ENCODE data around the gene GRK5.
A peak's percentile ranks its signal among the peaks of the same experiment; 100 is the strongest.

The GRK5 gene

DNA sequence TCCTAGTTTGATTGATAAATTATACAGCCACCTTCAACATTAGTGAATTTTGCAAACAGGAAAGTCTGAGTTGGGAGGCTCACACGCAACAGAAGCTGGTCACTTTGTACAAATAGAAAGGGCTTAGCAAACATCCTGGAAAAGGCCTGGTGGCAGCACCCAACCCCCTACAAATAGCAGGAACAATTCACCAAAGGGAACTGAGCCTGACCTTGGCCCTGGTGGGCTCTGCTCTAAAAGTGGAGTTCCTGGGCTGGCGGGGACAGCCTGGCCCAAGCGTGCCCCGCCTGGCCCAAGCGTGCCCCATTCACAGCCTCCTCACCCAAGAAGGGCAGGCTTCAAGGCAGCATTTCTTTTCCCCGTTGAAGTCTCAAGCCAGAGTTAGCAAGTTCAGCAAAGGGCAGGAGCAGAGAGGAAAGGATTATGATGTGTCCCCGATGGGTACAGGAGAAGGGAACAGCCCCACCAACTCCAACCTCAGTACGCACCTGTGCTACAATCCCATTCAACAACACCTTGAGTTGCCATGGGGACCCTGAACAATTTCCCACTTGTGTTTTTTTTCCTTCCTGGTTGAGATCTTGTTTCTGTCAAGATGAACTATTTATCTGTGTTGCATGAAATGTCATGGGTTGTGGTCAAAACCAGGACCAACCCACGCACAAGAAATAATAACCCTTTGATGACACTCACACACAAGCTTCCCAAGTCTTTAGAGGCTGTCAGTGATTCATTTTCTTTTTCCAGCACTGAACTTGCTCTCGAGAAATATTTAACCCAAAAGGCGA lies 291.7 kb downstream of the GRK5 start:
- Histone ChIP-seq H3K9ac (ENCODE audit: low read depth, low read length) (no peak overlapping the region), H2AFZ (ENCODE audit: low read depth, low read length) (no peak overlapping the region), H4K20me1 (ENCODE audit: insufficient read depth, low read length) (no peaks in the 10 kb centered on the region), H3K36me3 (ENCODE audit: insufficient read depth, low read length) (peaks cover 18% of the 10 kb centered on the region; the same call in 1 of the 2 replicates), H3K27me3 (ENCODE audit: insufficient read depth, low read length, poor library complexity) (no peaks in the 10 kb centered on the region), H3K79me2 (ENCODE audit: insufficient read depth, low read length) (peaks cover 3% of the 10 kb centered on the region; the same call in 1 of the 2 replicates), H3K9me3 (ENCODE audit: insufficient read depth, low read length, severe bottlenecking) (no peaks in the 10 kb centered on the region), H3K4me1 (ENCODE audit: insufficient read depth, low read length) (peaks cover 35% of the 10 kb centered on the region), H3K4me2 (ENCODE audit: insufficient read depth, low read length) (no peak overlapping the region), H3K27ac (ENCODE audit: low read length) (peak overlapping the region; percentile 15; the same call in 1 of the 2 replicates), H3K4me3 (ENCODE audit: low read depth in 1 of 2, low read length in 2 of 2) (no peak overlapping the region)
- TF ChIP-seq, protein P1, sequence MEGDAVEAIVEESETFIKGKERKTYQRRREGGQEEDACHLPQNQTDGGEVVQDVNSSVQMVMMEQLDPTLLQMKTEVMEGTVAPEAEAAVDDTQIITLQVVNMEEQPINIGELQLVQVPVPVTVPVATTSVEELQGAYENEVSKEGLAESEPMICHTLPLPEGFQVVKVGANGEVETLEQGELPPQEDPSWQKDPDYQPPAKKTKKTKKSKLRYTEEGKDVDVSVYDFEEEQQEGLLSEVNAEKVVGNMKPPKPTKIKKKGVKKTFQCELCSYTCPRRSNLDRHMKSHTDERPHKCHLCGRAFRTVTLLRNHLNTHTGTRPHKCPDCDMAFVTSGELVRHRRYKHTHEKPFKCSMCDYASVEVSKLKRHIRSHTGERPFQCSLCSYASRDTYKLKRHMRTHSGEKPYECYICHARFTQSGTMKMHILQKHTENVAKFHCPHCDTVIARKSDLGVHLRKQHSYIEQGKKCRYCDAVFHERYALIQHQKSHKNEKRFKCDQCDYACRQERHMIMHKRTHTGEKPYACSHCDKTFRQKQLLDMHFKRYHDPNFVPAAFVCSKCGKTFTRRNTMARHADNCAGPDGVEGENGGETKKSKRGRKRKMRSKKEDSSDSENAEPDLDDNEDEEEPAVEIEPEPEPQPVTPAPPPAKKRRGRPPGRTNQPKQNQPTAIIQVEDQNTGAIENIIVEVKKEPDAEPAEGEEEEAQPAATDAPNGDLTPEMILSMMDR (IDR thresholded peaks at IDR 0.05; ENCODE audit: borderline replicate concordance, extremely low read depth, low read length, poor library complexity, severe bottlenecking), result no peak
- no peak for TF ChIP-seq EZH2 (IDR thresholded peaks at IDR 0.05; ENCODE audit: borderline replicate concordance, low read depth, low read length, severe bottlenecking)
- DNase-seq (no peak), ATAC-seq (ENCODE audit: insufficient read depth, low read depth) (no peak)

GRCh38 chr10:119499677-119500002 lies 292.3 kb downstream of the GRK5 start:
- H3K9me3 ChIP-seq (ENCODE audit: insufficient read depth, low read length, severe bottlenecking), result no peaks in the 10 kb centered on the region
- no peak for DNase-seq
- no peak overlapping the region for H3K4me3 ChIP-seq (ENCODE audit: low read depth in 1 of 2, low read length in 2 of 2)
- H3K4me1 ChIP-seq (ENCODE audit: insufficient read depth, low read length), result peaks cover 36% of the 10 kb centered on the region
- H3K27me3 ChIP-seq (ENCODE audit: insufficient read depth, low read length, poor library complexity), result no peaks in the 10 kb centered on the region
- H3K36me3 ChIP-seq (ENCODE audit: insufficient read depth, low read length), result peaks cover 21% of the 10 kb centered on the region
- no peak overlapping the region for H3K4me2 ChIP-seq (ENCODE audit: insufficient read depth, low read length)
- H3K79me2 ChIP-seq (ENCODE audit: insufficient read depth, low read length), result peaks cover 3% of the 10 kb centered on the region; the same call in 1 of the 2 replicates
- H2AFZ ChIP-seq (ENCODE audit: low read depth, low read length), result no peak overlapping the region
- no peak for ATAC-seq (ENCODE audit: insufficient read depth, low read depth)
- 0 out of 2 replicates have a peak overlapping the region, but pooled peaks have one; percentile 15 for H3K27ac ChIP-seq (ENCODE audit: low read length)
- H3K9ac ChIP-seq (ENCODE audit: low read depth, low read length), result no peak overlapping the region
- TF ChIP-seq, protein P1 (IDR thresholded peaks at IDR 0.05; ENCODE audit: borderline replicate concordance, extremely low read depth, low read length, poor library complexity, severe bottlenecking), result no peak
- no peak for TF ChIP-seq EZH2 (IDR thresholded peaks at IDR 0.05; ENCODE audit: borderline replicate concordance, low read depth, low read length, severe bottlenecking)
- no peaks in the 10 kb centered on the region for H4K20me1 ChIP-seq (ENCODE audit: insufficient read depth, low read length)

DNA sequence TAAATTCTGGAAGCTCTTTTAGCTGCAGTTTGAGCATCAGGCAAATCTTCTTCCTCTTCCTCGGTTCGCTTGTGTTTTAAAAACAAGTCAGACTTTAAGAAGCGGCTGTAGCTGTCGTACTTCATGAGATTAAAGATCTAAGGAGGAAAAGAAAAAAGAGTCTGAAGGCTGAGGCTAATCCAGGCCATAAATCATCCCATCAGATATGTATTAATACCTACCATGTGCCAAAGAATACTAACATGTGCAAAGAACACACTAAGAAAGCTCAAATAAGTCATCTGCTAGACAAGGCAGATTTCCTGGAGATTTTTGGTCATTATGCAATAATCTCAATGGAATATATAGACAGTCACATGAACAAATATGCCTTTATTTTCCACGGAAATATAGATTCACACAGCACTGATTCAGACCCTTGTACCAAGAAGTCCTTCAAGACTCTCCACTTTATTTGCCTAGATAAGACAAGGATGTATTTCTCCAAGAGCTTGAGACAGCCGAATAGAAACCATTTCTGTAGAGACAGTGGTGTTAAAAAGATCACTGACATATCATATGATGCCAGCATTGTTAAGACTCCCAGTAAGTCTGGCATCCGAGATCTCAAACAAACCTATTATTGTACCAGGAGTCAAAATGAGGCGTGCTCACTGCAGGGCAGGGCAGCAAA lies 292.9 kb downstream of the GRK5 start:
- no peak overlapping the region for H2AFZ ChIP-seq (ENCODE audit: low read depth, low read length)
- H4K20me1 ChIP-seq (ENCODE audit: insufficient read depth, low read length), result no peaks in the 10 kb centered on the region
- no peak overlapping the region for H3K4me2 ChIP-seq (ENCODE audit: insufficient read depth, low read length)
- ATAC-seq (ENCODE audit: insufficient read depth, low read depth) (no peak), DNase-seq (no peak)
- no peak overlapping the region for H3K9ac ChIP-seq (ENCODE audit: low read depth, low read length)
- H3K79me2 ChIP-seq (ENCODE audit: insufficient read depth, low read length), result peaks cover 3% of the 10 kb centered on the region; the same call in 1 of the 2 replicates
- peaks cover 25% of the 10 kb centered on the region for H3K36me3 ChIP-seq (ENCODE audit: insufficient read depth, low read length)
- peak overlapping the region; percentile 94; the same call in 1 of the 2 replicates for H3K27ac ChIP-seq (ENCODE audit: low read length)
- TF ChIP-seq EZH2 (IDR thresholded peaks at IDR 0.05; ENCODE audit: borderline replicate concordance, low read depth, low read length, severe bottlenecking), result no peak
- TF ChIP-seq, protein P1 (IDR thresholded peaks at IDR 0.05; ENCODE audit: borderline replicate concordance, extremely low read depth, low read length, poor library complexity, severe bottlenecking), result no peak
- H3K4me1 ChIP-seq (ENCODE audit: insufficient read depth, low read length), result peaks cover 36% of the 10 kb centered on the region
- H3K4me3 ChIP-seq (ENCODE audit: low read depth in 1 of 2, low read length in 2 of 2), result no peak overlapping the region
- H3K27me3 ChIP-seq (ENCODE audit: insufficient read depth, low read length, poor library complexity), result no peaks in the 10 kb centered on the region
- no peaks in the 10 kb centered on the region for H3K9me3 ChIP-seq (ENCODE audit: insufficient read depth, low read length, severe bottlenecking)
